Stimulated activated CD4-positive, alpha-beta T cell treated with anti-CD3 and anti-CD28 coated beads, Interleukin-12 subunit alpha, Interleukin-12 subunit beta, amount 100 ng/mL, for 24 hours (primary cell): Measurements from ENCODE around the gene HIRIP3.

Source experiments
- DNase-seq, 2 experiments: peaks; one replicate each; pipeline ENCODE4 v3.0.0-alpha.2; 2020; ENCODE audit warnings: low read depth in 2 of 2

Gene HIRIP3

DNA sequence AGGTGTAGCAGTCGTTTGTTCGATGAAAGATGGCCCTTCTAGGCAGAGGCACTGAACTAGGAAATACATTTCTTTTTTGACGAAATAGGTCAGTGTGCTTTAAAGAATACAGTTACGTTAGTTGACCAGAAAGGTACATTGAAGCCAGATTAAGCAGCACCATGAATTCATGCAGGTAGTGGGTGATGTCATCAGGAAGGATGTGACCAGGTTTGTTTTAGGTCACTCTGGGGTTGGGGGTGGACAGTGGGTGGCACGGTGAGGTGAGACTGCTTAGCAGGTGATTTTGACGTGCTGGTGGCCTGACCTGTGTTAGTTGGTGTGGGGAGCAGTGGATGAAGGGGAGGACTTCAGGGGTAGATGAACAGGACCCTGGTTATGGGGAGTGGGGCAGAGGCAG is 4.2 kb upstream of the HIRIP3 start:
- DNase-seq = no peak

DNA sequence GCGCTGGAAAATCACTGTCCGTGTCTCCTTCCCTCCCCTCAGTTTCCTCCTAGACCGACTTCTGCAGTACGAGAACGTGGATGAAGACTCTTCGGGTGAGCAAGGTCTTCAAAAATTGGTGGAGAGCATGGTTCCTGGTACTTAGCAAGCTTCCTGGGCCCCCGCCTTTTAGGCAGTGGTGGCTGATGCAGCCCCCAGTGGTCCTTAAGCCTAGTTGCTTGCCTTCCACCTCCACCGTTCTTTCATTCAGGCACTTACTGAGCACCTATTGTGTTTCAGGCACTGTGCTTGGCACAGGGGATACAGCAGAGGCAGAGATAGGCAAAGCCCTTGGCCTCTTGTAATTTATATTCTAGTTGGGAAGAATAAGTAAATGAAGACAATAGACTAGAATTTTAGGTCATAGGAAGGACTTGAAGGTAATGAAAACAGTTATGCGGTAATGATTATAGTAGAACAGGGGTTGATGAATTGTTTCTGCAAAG is 1.4 kb upstream of the HIRIP3 start:
- DNase-seq = no peak

DNA sequence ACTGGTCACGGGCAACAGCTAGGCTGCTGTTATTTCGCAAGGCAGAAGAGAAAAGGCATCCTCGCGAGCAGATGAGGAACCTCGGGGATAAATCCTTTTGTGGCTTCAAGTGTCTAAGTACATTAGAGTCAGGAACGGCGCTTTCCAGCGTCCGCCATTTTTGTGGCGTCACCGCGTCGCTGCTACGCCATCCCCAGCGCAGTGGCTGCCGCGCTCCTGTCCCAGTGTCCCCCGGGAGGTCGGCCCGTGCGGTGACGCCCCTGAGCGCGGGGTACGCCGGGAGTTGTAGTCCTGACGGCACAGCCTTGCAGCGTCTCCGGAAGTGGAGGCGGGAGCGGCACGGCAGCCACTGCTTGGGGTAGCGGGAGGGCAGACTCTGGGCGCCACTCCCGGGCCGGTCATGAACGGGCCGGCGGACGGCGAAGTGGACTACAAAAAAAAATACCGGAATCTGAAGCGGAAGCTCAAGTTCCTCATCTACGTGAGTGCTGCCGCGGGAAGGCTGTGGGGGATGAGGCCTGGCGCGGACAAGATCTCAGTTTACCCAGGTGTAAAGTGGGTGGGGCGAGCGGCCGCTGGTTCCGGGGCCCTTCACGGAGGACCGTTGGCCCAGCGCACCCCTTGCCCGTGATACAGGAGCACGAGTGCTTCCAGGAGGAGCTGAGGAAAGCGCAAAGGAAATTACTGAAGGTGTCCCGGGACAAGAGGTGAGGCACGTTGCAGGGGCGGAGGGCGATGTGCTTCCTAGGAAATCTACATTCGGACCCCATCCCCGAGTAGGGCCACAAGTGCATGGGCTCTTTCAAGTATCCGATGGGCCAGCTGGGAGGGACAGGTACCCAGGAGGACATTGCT is 721 bp upstream of the HIRIP3 start, which contains the start of gene INO80E:
Gene INO80E, plus strand, starts transcription at position 331 of the 855 bp plus-strand sequence. Its CDS starts 70 bp downstream, at position 401.
- DNase-seq = peak; percentile 99 to 100

DNA sequence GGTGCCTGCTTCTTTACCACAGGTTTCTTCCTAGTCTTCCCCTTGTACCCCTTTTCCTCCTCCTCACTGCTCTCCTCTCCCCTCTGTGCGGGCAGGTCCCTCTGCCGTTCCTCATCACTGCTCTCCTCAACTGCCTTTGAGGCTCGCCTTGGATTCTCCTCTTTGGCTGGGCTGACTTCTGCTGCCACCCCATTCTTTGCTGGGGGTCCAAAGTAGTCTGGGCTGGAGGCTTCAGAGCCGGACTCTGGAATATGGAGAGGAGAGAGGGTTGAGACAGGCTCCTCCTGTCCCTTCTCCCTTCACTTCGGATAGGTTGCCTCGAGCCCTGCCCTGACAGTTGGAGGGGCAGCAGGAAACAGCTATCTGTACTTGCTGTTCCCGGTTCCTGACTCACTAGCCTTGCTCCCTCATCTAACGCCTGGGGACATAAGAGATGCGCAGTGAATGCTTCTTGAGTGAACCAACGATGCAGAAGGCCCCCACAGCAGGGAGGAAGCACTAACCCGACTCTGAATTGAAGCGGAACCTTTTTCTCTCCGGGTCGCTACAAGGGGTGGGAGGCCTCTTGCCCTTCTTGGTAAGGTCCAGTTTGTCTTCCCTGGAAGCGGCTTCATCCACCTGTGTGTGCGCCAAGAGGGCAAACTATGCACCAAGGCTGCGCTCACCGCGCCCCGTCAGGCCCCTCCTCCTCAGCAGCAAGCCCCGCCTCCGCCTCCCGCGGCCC is 655 bp downstream of the HIRIP3 start:
- DNase-seq = peak in 1 of 2 experiments; percentile 74

DNA sequence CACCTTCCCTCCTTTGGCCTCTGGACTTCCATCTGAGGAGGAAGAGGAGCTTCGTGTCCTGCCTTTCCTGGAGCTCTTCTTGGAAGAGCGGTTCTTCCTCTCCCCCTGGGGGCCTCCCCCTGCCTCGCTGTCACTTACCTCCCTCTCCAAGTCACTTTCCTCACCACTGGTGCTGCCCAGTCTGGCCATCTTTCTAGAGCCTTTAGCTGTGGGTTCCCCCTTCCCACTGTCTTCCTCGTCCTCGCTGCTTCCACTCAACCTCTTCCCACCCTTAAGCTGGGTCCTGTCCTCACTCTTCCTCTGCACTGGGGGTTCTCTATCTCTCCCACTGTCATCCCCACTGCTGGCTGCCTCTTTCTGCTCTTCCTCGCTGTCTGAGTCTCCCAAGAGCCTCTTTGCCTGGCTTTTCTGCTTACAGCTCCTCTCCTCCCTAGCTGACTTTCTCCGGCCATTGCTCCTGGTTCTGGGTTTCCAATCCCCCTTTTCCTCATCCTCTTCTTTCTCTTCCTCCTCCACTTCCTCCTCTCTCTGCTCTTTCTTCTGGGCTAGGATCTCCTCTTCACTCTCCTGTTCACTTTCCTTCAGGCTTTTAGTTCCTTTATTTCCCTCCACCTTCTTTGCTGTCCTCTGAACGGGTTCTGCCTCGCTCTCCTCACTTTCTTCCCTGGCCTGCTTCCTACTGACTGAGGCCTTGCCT is 1.4 kb downstream of the HIRIP3 start:
- no peak for DNase-seq

DNA sequence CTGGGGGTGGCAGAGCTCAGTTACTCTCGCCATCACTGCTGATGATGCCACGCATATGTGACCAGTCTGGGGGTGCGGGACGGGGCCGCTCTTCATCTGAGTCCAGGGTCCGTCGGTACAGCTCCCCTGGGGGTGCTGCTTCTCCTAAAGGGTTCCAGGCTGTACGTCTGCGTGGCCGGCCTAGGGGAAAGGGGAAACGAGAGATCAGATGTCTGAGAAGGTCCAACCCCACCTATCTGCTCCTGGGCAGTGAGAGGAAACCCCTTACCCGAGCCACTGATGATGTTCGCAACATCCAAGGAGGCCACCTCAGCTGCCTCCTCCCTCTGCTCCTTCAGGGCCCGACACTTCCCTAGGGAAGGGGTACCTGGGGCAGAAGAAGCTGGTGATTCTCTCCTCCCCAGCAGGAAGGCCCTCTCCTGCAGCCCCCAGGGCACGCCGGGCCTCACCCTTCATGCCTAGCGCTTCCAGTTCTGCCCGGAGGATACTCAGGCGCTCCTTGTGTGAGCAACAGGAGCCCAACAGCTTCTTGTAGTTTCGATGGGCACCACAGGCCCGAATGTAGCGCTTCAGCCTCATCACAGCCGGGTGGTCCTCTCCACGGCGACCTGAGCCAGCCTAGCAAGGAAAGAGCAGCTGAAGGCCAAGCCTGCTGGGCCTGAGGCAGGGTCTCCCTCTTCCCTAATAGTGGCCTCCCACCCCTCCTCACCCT is 2.1 kb downstream of the HIRIP3 start:
- DNase-seq = no peak

DNA sequence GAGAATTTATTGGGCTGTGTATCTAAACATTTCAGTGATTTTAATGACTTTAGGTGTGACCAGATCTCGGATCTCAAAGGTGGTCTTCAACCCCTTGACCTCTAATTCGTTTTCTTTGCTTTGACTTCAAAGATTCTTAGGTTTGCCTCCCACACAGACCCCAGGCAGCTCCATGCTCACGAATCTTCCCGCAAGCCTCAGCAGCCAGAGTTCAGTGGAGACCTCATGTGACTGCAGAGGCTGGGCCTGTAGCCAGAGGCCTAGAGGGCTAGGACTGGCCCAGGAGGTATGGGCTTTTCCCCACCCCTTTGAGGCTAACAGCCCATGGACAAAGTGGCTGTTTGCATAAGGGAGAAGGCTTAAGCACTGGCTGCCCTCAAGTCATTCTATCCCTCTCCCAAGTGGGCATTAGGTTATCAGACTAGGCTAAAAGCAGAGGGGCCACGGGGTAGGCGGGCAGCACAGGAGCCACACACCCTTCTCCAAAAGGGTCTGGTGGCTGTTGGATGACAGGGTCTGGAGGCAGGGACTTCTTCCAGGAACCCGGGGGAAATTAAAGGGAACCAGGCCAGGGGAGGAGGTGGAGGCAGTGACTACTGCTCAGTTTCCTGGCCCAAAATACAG is 3.0 kb downstream of the HIRIP3 start:
- DNase-seq = no peak

DNA sequence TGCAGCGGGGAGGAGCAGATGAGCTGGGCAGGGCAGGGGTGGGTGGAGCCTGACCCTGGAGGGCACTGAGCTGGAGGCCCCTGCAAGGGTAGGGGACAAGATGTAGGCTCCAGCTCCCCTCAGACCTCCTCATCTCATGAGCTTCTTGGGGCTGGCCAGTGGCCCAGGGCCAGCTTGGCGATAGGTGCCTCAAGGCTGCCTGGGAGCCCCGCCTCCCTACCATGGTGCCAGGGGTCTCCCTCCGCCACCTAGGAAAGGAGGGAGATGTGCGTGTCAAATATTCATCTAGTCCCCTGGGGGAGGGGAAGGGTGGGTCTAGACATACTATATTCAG is 3.9 kb downstream of the HIRIP3 start:
- DNase-seq = no peak

DNA sequence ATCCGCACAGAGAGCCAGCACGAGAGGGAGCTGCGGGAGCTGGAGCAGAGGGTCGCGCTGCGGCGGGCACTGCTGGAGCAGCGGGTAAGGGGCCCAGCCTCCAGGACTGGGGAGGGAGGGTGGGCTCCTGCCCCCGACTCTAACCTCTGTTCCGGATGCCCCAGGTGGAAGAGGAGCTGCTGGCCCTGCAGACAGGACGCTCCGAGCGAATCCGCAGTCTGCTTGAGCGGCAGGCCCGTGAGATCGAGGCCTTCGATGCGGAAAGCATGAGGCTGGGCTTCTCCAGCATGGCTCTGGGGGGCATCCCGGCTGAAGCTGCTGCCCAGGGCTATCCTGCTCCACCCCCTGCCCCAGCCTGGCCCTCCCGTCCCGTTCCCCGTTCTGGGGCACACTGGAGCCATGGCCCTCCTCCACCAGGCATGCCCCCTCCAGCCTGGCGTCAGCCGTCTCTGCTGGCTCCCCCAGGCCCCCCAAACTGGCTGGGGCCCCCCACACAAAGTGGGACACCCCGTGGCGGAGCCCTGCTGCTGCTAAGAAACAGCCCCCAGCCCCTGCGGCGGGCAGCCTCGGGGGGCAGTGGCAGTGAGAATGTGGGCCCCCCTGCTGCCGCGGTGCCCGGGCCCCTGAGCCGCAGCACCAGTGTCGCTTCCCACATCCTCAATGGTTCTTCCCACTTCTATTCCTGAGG is 4.4 kb downstream of the HIRIP3 start:
- DNase-seq = no peak

DNA sequence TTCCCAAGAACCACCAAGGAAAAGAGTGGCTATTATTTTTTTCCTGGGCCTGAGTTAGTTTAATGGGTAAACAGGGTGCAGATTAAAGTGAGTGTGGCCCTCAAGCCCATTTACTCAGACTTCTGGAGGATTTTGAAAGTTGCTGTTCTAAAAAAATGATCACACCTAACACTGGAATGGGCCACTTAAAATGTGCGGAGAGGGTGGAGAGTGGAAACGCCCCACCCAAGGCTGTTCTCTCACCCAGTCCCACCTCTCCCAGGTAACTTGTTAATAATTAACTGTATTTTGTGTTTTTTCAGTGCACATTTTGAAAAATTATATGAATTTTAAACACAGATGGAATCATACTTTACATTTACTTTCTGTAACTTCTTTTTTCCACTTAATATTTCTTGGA is 5.4 kb downstream of the HIRIP3 start:
- no peak for DNase-seq

DNA sequence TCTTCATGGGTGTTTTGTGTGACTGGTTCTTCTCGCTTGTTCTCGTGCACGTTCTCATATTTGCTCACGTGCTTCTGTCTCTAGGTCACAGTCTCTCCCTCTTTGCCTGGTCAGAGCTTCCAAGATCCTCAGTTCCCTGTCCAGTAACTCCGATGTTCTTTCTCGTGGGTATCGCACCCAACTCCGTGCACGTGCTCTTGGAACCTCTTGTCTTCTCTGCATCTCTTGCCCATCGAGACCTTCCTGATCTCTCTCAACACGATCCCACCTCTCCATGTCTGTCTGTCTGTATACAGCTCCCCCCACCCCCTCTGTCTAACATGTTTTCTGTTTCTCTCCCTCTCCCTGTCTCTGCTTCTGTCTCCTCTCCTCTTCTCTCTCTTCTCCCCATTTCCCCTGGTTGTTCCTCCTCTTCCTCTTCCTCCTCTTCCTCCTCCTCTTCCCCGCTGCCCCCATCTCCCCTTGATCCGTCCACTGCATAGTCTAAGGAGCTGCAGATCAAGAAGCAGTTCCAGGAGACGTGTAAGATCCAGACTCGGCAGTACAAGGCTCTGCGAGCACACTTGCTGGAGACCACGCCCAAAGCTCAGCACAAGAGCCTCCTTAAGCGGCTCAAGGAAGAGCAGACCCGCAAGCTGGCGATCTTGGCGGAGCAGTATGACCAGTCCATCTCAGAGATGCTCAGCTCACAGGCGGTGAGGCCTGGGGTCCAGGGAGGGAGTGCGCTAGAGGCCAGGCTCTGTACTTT is 6.1 kb downstream of the HIRIP3 start:
- no peak for DNase-seq

DNA sequence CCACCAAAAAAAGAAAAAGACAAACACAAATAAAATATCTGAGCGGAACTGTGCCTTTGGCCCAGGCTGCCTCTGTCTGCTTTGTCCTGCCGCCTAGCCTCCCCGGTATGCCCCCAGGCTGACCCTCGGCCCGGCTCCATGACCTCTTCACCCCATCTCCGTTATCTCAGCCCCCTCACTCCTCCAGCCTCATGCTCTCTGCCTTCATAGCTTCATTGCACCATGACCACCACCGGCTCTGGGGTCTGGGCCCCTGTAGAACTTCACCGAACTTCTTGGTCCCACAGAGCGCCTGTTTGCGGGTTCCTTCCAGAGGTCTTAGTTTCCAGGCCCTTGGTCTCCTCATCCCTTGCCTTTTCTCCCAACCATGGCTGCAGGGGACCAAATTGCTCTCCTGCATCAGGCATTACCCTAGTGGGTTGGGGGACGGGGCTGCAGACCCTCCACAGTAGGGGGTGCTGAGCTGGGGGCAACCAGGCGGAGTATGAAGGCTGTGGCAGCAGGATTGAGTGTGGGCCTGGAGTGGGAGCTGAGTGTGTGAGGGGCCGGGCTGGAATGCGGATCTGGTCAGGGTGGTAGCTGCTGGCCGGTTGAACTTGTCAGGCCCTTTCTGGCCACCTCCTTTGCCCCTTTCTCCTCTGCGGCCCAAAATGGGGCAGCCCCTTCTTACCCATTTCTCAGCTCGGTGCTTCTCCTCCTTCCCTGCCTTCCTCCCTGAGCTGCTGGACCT is 6.9 kb downstream of the HIRIP3 start:
- no peak for DNase-seq

DNA sequence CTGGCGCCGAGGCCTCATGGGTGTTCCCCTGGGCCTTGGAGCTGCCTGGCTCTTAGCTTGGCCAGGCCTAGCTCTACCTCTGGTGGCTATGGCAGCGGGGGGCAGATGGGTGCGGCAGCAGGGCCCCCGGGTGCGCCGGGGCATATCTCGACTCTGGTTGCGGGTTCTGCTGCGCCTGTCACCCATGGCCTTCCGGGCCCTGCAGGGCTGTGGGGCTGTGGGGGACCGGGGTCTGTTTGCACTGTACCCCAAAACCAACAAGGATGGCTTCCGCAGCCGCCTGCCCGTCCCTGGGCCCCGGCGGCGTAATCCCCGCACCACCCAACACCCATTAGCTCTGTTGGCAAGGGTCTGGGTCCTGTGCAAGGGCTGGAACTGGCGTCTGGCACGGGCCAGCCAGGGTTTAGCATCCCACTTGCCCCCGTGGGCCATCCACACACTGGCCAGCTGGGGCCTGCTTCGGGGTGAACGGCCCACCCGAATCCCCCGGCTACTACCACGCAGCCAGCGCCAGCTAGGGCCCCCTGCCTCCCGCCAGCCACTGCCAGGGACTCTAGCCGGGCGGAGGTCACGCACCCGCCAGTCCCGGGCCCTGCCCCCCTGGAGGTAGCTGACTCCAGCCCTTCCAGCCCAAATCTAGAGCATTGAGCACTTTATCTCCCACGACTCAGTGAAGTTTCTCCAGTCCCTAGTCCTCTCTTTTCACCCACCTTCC is 7.9 kb downstream of the HIRIP3 start:
- DNase-seq = no peak

DNA sequence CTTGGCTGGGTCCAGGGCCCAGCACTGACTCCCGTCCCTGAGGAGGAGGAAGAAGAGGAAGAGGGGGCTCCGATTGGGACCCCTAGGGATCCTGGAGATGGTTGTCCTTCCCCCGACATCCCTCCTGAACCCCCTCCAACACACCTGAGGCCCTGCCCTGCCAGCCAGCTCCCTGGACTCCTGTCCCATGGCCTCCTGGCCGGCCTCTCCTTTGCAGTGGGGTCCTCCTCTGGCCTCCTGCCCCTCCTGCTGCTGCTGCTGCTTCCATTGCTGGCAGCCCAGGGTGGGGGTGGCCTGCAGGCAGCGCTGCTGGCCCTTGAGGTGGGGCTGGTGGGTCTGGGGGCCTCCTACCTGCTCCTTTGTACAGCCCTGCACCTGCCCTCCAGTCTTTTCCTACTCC is 8.5 kb downstream of the HIRIP3 start:
- DNase-seq = no peak

DNA sequence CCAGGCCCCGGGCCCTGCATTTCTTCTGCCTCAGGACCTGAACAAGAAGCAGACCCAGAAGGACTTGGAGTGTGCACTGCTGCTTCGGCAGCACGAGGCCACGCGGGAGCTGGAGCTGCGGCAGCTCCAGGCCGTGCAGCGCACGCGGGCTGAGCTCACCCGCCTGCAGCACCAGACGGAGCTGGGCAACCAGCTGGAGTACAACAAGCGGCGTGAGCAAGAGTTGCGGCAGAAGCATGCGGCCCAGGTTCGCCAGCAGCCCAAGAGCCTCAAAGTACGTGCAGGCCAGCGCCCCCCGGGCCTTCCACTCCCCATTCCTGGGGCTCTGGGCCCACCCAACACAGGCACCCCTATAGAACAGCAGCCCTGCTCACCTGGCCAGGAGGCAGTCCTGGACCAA is 9.2 kb downstream of the HIRIP3 start:
- no peak for DNase-seq

DNA sequence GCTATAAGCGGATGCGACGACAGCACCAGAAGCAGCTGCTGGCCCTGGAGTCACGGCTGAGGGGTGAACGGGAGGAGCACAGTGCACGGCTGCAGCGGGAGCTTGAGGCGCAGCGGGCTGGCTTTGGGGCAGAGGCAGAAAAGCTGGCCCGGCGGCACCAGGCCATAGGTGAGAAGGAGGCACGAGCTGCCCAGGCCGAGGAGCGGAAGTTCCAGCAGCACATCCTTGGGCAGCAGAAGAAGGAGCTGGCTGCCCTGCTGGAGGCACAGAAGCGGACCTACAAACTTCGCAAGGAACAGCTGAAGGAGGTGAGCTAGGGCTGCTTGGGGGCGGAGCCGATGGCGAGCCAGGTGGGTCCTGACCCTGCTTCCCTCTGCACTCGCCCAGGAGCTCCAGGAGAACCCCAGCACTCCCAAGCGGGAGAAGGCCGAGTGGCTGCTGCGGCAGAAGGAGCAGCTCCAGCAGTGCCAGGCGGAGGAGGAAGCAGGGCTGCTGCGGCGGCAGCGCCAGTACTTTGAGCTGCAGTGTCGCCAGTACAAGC is 10.1 kb downstream of the HIRIP3 start:
- DNase-seq = no peak

DNA sequence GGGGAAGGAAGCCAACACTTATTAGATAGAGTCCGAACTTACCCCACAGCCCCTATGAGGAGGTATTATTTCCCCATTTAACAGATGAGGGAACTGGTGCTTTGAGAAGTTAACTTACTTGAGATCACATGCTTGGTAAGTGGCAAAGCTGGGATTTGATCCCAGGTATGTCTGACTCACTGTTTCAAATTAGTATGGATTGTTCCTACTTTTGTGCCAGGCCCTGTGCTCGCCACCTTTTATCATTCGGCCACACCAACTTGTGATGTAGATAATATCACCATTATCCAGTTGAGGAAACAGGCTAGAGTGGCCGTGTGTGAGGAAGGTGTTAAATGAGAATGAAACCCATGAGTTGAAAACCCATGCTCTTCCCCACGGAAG is 10.7 kb downstream of the HIRIP3 start:
- no peak for DNase-seq

DNA sequence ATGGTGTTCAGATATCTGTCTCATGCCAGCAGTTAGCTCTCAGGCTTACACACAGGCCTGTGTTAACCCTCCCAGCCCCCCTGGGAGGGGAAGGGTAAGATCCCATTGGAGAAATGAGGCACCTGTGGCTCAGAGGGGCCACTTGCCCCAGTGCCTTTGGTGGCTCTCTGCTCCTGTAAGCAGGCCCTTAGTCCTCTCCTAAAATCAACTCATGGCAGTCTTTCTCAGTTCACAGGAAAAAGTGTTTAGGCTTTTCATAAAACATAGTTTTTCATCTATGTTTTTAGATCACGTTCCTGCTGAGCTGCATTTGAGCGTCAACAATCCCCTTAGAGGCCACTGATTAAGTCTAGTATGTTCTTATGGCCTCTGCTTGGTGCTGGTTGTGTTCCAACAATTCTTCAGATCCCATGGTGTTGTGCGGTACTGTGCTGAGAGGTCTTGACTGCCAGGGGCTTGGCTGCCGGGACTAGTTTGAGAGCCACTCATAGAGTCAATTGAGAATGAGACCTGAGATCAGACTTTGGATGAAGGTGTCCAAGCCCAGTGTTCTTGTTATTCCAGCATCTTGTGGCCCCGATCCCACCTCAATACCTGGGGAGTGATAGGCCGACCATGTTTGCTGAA is 11.2 kb downstream of the HIRIP3 start:
- no peak for DNase-seq
